Glutamatergic neuron (in vitro differentiated cells): ENCODE data around the gene RCOR1. TPM values are rescaled to one million over a fixed set of nuclear protein-coding genes. Genes with fewer than 3 reads are reported as not detected.
"Not testable (repeated sequence)": the region's sequence is repeated elsewhere in the genome, so short reads cannot be mapped to it uniquely, and the experiment has no call there.

Experiments
- DNase-seq: peaks from one replicate; pipeline ENCODE4 v3.0.0; 2022
- H3K27ac Mint-ChIP-seq: one replicate; pipeline ENCODE4 v1.8.0; 2020; ENCODE audit warnings: mild to moderate bottlenecking, mixed read lengths, inconsistent platforms; ENCODE audit not compliant: unreplicated experiment
- H3K27me3 Mint-ChIP-seq: one replicate; pipeline ENCODE4 v1.8.0; 2020; ENCODE audit warnings: mild to moderate bottlenecking, moderate library complexity, mixed read lengths, inconsistent platforms; ENCODE audit not compliant: unreplicated experiment
- H3K36me3 Mint-ChIP-seq: one replicate; pipeline ENCODE4 v1.8.0; 2020; ENCODE audit warnings: mild to moderate bottlenecking, mixed read lengths, inconsistent platforms; ENCODE audit not compliant: unreplicated experiment
- H3K4me1 Mint-ChIP-seq: one replicate; pipeline ENCODE4 v1.8.0; 2020; ENCODE audit warnings: mild to moderate bottlenecking, low read depth, mixed read lengths, inconsistent platforms; ENCODE audit not compliant: unreplicated experiment
- H3K4me3 Mint-ChIP-seq: one replicate; pipeline ENCODE4 v1.8.0; 2020; ENCODE audit warnings: mild to moderate bottlenecking, mixed read lengths, inconsistent platforms; ENCODE audit not compliant: unreplicated experiment
- H3K9me3 Mint-ChIP-seq: one replicate; pipeline ENCODE4 v1.8.0; 2020; ENCODE audit warnings: mild to moderate bottlenecking, moderate library complexity, mixed read lengths, inconsistent platforms; ENCODE audit not compliant: unreplicated experiment
- CTCF ChIP-seq: fragments of 200-600 bp; sonication (generic); IDR thresholded peaks from one replicate; pipeline ENCODE4 v1.5.0; 2021; ENCODE audit not compliant: partially characterized antibody, unreplicated experiment
- total RNA-seq: library from RNA; stranded (reverse); fragmentation: NEBNext Ultra II Directional; extraction: Animal tissue kit (Norgen Biotek cat#: 25700); gene quantifications from one replicate; pipeline ENCODE4 v1.2.1, GENCODE V29; 2021; ENCODE audit not compliant: unreplicated experiment

The RCOR1 gene
- total RNA-seq, 1 donor from 2014 or later: 14.3 TPM

- Mint-ChIP-seq H3K4me1 (peaks cover 4% of the 10 kb centered on the region), H3K27me3 (peaks cover 12% of the 10 kb centered on the region), H3K27ac (no peak overlapping the region)
These were observed 43.7 kb upstream of the RCOR1 start for GRCh38 chr14:102548616-102549240.

GRCh38 chr14:102550927-102551401 is 41.5 kb upstream of the RCOR1 start:
- not testable (repeated sequence) for H3K4me1 Mint-ChIP-seq, H3K27me3 Mint-ChIP-seq, H3K4me3 Mint-ChIP-seq, H3K27ac Mint-ChIP-seq, H3K9me3 Mint-ChIP-seq, DNase-seq, H3K36me3 Mint-ChIP-seq

More at GRCh38 chr14:102548616-102549240, 43.7 kb upstream of the RCOR1 start:
- no peak overlapping the region for H3K4me3 Mint-ChIP-seq
- no peaks in the 10 kb centered on the region for H3K9me3 Mint-ChIP-seq
- TF ChIP-seq CTCF: no peak
- DNase-seq: no peak
- H3K36me3 Mint-ChIP-seq: no peaks in the 10 kb centered on the region

- Mint-ChIP-seq H3K4me1 (no peaks in the 10 kb centered on the region), H3K36me3 (no peaks in the 10 kb centered on the region), H3K27me3 (no peaks in the 10 kb centered on the region), H3K9me3 (no peaks in the 10 kb centered on the region), H3K4me3 (no peak overlapping the region), H3K27ac (no peak overlapping the region)
- TF ChIP-seq CTCF: no peak
- no peak for DNase-seq
These were observed 40.3 kb upstream of the RCOR1 start for GRCh38 chr14:102551995-102552705.

GRCh38 chr14:102554821-102555819 is 37.3 kb upstream of the RCOR1 start:
- no peaks in the 10 kb centered on the region for H3K9me3 Mint-ChIP-seq
- peaks cover 5% of the 10 kb centered on the region for H3K36me3 Mint-ChIP-seq
- H3K4me1 Mint-ChIP-seq: no peaks in the 10 kb centered on the region
- H3K27ac Mint-ChIP-seq: no peak overlapping the region
- peak; percentile 66 for DNase-seq
- no peaks in the 10 kb centered on the region for H3K27me3 Mint-ChIP-seq
- no peak for TF ChIP-seq CTCF
- H3K4me3 Mint-ChIP-seq: peak overlapping the region; percentile 73

GRCh38 chr14:102556098-102556677 is 36.3 kb upstream of the RCOR1 start:
- no peak overlapping the region for H3K4me3 Mint-ChIP-seq
- peaks cover 5% of the 10 kb centered on the region for H3K36me3 Mint-ChIP-seq
- no peaks in the 10 kb centered on the region for H3K27me3 Mint-ChIP-seq
- DNase-seq: no peak
- no peaks in the 10 kb centered on the region for H3K9me3 Mint-ChIP-seq
- no peak for TF ChIP-seq CTCF
- H3K27ac Mint-ChIP-seq: no peak overlapping the region
- H3K4me1 Mint-ChIP-seq: no peaks in the 10 kb centered on the region
